Stimulated activated naive CD4-positive, alpha-beta T cell treated with Interleukin-2 at 50 U/mL for 16 hours (primary cell): Measurements from ENCODE around the gene SDS.
"Not testable (repeated sequence)": the region's sequence is repeated elsewhere in the genome, so short reads cannot be mapped to it uniquely, and the experiment has no call there.

Experiments
- DNase-seq: peaks from one replicate; lab custom pipeline; 2025; lab: John Stamatoyannopoulos, UW

SDS gene

DNA sequence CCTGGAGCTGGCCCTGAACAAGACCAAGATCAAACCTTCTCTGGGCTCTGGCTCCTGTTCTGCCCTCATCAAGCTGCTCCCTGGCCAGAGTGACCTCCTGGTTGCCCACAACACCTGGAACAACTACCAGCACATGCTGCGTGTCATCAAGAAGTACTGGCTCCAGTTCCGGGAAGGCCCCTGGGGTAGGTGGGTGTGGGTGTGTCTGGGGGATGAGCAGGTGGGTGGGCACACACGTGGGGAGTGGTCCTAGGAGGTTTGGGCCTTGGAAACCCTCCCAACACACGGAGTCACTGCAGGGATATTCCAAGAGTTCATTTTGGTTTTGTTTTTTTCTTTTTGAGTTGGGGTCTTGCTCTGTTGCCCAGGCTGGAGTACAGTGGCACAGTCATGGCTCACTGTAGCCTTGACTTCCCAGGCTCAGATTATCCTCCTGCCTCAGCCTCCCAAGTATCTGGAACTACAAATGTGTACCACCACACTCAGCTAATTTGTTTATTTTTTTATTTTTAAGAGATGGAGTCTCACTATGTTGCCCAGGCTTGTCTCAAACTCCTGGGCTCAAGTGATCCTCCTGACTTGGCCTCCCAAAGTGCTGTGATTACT, 28.8 kb downstream of the SDS start:
- DNase-seq = no peak

DNA sequence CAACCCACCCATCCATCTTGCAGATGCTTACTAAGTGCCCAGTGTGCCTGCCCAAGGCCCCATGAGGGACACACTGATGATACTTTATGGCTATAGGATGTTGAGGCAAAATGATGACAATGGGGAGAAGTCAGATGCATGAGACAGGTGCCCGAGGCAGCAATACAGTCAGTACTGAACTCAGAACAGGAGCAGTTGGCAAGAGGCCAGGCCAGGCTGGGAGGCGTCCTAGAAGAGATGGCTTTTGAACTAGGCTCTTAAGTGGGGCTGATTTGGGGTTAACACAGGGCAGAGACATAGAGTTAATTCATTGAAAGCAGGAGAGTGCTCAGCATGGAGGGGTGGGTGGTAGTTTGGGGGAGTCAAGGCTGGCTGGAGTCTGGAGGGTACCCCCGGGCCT, 29.7 kb downstream of the SDS start:
- DNase-seq = no peak

DNA sequence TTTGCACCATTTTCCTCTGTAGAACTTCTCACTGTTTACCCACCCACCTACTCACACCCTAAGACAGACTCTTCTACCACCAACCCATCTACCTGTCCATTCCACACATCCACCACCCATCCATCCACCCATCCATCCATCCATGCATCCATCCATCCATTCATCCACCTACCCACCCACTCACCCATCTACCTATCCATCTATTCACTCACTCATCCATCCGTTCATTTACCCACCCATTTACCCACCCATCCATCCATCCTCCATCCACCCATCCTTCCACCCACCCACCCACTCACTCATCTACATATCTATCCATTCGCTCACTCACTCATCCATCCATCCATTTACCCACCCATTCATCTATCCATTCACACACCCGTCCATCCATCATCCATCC, 30.2 kb downstream of the SDS start:
- no peak for DNase-seq

DNA sequence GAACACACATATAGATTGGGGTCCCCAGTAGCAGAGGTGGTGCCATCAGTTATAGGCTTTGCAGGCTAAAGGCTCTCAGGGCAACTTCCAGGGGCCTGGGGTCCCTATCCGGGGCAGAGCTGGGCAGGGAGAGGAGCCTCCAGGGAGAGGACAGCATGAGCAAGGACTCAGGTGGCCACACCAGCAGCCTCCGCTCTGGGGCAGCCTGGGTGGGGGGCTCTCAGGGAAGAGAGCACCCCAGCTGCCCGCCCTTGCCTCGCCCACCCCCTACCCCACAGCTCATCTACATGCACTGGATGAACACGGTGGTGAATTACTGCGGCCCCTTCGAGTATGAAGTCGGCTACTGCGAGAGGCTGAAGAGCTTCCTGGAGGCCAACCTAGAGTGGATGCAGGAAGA, 31.3 kb downstream of the SDS start:
- DNase-seq = no peak

- no peak for DNase-seq
Observed at GRCh38 chr12:113371808-113372207, 31.9 kb downstream of the SDS start.

- DNase-seq = no peak
Observed at GRCh38 chr12:113370923-113371682, 32.6 kb downstream of the SDS start.

DNA sequence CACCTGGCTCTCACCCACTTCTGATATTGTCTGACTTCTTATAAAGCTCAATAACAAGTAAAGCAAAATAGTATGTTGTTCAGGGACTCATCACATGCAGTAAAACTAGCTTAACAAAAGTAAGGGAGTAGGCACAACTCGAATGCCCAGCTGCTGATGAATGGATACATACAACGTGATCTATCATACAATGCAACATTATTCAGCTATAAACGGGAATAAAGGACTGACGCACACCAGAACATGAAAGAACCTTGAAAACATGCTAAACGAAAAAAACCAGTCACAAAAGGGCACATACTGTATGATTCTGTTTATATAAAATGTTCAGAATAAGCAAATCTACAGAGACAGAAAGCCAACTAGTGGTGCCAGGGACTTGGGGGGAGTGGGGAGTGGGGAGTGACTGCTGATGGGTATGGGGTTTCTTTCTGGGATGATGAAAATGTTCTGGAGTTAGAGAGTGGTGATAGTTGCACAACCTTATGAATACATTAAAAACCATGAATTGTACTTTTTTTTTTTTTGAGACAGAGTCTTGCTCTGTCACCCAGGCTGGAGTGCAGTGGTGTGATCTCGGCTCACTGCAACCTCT, 34.2 kb downstream of the SDS start:
- no peak for DNase-seq

DNA sequence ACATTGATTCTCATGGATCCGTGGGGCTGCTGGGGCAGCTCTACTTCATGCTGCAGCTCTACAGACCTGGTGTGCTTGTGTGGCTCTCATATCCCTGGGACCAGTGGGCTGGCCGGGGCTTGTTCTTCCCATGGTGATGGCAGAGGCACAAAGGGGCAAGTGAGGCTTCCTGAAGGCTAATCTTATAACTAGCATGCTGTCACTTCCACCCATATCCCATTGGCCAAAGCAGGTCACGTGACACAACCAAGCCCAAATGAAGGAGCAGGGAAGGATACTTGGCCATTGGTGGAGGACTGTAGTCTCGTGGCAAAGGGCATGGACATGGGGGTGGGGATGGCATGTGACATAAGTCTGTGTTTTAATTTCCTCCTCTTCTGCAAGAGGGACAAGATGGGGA, 35.4 kb downstream of the SDS start:
- DNase-seq = no peak

DNA sequence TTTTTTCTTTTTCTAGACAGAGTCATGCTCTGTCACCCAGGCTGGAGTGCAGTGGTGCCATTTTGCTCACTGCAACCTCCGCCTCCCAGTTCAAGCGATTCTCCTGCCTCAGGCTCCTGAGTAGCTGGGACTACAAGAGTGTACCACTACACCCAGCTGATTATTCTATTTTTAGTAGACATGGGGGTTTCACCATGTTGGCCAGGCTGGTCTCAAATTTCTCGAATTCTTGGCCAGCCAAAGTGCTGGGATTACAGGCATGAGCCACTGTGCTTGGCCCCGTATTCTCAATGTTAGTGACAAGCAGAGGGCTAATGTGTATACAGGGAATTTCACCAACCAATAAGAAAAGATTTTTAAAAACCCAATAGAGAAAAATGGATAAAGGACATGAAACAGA, 36.9 kb downstream of the SDS start:
- DNase-seq = no peak

GRCh38 chr12:113365639-113366395, 37.9 kb downstream of the SDS start:
- DNase-seq = no peak

DNA sequence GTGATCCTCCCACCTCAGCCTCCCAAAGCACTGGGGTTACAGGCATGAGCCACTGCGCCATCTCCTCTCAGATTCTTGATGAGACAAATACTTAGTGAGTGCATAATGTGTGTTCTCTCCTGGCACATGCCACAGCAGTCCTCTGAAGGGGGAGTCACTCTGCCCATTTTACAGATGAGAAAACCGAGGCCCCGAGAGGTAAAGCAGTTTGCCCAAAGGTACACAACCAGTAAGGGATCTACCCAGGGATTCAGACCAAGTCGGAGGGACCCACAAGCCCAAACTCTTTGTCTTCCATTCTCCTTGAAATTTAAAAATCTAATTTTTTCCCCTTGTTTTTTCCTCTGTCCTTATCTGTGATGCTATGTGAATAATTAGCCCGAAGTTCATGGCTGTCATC, 39.0 kb downstream of the SDS start:
- DNase-seq = no peak

DNA sequence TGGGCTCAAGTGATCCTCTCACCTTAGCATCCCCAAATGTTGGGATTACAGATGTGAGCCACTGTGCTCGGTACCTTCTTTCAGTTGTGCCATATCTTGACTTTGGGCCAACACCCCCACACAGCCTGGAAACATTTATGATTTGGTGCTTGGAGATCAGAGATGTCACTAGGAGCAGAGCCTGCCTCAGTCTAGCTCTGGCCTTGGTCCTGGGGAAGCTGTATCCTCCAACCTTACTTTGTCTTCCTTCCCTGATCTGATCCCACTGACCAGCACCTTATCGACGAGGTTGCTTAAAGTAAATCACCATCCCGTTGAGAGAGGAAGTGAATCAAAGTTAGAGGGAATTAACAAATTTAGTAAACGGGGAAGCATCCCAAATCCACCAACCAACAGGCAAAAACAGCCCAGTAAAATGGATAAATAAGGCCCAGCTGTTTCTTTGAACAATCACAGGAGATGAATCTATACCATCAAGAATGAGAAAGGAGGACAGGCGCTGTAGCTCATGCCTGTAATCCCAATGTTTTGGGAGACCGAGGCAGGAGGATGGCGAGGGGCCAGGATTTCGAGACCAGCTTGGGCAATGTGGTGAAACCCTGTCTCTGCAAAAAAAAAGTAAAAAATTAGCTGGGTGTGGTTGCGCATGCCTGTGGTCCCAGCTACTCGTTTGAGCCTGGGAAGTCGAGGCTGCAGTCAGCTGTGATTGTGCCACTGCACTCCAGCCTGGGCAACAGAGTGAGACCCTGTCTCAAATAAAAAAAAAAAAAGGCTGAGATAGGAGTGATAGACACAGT, 41.9 kb downstream of the SDS start:
- DNase-seq = no peak

- DNase-seq = no peak
Observed at GRCh38 chr12:113359939-113360748, 43.5 kb downstream of the SDS start.

- no peak for DNase-seq
Observed at GRCh38 chr12:113359133-113359938, 44.4 kb downstream of the SDS start.

- peak; percentile 94 for DNase-seq
Observed at GRCh38 chr12:113358381-113359132, 45.1 kb downstream of the SDS start, which contains the start of gene PLBD2. TSS of gene PLBD2 (plus strand) at chr12:113358587. CDS start at chr12:113358601, 14 bp downstream.

DNA sequence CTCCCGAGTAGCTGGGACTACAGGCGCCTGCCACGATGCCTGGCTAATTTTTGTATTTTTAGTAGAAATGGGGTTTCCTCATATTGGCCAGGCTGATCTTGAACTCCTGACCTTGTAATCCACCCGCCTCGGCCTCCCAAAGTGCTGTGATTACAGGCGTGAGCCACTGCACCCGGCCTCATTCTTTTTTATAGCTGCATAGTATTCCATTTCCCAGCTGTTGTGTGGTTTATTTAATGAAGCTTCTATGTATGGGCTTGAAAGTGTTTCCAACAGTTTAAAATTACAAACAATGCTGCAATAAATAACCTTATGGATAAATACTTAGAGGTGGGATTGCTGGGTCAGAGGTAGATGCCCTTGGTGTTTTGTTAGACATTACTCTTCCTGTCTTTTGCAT, 49.5 kb downstream of the SDS start:
- not testable (repeated sequence) for DNase-seq

GRCh38 chr12:113351089-113351488, 52.6 kb downstream of the SDS start:
- DNase-seq = no peak

DNA sequence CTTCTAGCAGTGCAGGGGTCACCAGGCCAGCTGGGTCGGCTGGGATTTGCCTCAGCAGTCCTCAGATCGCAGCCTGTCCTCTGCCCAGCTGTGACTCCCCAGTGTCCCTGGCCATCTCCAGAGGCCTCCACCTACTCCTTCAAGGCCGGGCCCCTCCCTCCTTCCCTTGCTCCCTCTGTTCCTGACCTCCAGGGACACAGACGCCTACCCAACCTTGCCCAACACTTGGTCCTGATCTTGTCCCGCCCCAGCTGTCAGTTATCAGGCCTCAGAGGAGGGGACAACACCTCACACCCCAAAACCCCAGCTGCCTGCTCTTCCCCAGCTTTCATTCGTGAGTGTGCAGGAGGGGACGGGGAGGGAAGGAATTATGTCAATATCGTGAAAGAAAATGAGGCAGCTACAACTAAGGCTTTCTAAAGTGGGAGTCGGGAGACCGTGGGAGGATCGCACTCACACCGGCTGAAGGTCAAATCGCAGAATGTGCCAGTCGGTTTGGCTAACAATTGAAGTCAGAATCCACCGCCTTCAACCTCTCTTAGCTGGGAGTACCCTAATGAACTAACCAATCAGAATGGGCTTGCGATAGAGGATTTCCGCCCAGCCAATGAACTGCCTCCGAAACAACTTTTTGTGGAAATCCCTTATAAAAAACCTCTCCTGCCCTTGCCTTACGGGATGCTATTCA, 54.7 kb downstream of the SDS start:
- no peak for DNase-seq

DNA sequence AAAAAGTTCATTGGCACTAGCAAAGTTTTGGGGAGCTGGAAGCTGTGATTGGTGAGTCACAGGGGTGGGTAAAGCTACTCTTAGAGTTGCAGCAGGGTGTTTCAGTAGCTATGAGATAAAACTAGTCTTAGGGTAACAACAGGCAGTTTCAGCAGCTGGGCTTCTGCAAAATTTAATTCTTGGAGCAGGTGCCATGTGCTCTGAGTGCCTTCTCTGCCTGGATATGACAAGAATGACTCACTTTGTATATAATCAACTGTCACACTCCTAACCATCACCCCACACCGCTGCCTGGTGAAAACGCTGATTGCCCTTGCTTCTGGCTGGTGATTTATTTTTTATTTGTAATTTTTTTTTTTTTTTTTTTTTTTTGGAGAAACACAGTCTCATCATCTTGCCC, 55.8 kb downstream of the SDS start:
- DNase-seq = no peak
